ENCODE measurements around the gene GRB2. TPM values are rescaled to one million over a fixed set of nuclear protein-coding genes. Genes with fewer than 3 reads are reported as not detected.
"Not testable (repeated sequence)": the region's sequence is repeated elsewhere in the genome, so short reads cannot be mapped to it uniquely, and the experiment has no call there.

GRB2 gene
- total RNA-seq, 1 experiment from 2014 or later: 101 TPM

DNA sequence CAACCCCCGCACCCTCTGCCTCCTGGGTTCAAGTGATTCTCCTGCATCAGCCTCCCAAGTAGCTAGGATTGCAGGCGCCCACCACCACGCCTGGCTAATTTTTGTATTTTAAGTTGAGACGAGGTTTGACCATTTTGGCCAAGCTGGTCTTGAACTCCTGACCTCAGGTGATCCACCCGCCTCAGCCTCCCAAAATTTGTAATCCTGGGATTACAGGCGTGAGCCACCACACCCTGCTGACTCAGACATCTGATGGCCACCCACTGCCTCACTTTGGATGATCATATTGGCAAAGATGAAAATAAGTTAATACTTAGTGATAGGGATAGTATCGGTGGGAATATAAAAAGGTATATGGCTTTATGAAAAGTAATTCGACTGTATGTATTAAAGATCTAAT is 55.9 kb downstream of the GRB2 start:
- CTCF ChIA-PET: no interaction called here
- POLR2A ChIA-PET (ENCODE audit: low non-redundant PET): no interaction called here
- intact Hi-C loops (cut with micrococcal nuclease; ENCODE audit: unreplicated experiment): no loop called here

DNA sequence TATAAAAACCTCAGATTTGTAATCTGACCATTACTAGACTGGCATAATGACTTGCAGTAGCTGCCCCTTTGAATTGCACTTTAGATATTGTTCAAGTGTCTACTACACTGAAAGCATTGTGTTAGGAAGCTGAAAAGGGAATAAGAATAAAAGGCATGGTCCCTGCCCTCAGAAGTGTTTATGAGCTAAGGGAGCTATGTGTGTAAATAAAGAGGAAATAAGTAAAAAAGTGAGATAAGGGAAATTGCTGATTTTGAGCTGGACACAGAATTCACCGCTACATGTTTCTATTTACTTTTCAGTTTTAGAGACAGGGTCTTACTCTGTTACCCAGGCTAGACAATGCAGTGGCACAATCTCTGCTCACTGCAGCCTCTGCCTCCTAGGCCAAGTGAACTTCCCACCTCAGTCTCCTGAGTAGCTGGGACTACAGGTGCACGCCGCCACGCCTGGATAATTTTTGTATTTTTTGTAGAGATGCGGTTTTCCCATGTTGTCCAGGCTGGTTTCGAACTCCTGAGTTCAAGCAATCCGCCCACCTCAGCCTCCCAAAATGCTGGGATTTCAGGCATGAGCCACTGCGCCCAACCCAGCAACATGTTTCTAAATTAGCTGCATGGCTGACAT is 57.0 kb downstream of the GRB2 start:
- TF ChIP-seq EZH2 (IDR thresholded peaks at IDR 0.05; ENCODE audit: borderline replicate concordance, low read depth, low read length, poor library complexity, severe bottlenecking): no peak
- TF ChIP-seq, protein P1, sequence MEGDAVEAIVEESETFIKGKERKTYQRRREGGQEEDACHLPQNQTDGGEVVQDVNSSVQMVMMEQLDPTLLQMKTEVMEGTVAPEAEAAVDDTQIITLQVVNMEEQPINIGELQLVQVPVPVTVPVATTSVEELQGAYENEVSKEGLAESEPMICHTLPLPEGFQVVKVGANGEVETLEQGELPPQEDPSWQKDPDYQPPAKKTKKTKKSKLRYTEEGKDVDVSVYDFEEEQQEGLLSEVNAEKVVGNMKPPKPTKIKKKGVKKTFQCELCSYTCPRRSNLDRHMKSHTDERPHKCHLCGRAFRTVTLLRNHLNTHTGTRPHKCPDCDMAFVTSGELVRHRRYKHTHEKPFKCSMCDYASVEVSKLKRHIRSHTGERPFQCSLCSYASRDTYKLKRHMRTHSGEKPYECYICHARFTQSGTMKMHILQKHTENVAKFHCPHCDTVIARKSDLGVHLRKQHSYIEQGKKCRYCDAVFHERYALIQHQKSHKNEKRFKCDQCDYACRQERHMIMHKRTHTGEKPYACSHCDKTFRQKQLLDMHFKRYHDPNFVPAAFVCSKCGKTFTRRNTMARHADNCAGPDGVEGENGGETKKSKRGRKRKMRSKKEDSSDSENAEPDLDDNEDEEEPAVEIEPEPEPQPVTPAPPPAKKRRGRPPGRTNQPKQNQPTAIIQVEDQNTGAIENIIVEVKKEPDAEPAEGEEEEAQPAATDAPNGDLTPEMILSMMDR (conservative IDR thresholded peaks at IDR 0.05; ENCODE audit: low read depth, low read length): no peak
- ChIA-PET POLR2A (ENCODE audit: low non-redundant PET) (no interaction called here), CTCF (no interaction called here)
- Histone ChIP-seq H3K36me3 (ENCODE audit: insufficient read depth, low read length, poor library complexity, severe bottlenecking) (no peaks in the 10 kb centered on the region), H3K4me1 (ENCODE audit: insufficient read depth, low read length, poor library complexity, severe bottlenecking) (peaks cover 28% of the 10 kb centered on the region), H3K9me3 (ENCODE audit: low read depth, low read length, poor library complexity, severe bottlenecking) (no peaks in the 10 kb centered on the region), H3K27me3 (replicated peaks; ENCODE audit: insufficient read depth, low read depth, low read length, poor library complexity) (no peaks in the 10 kb centered on the region), H3K27ac (ENCODE audit: low read depth, low read length, poor library complexity, severe bottlenecking) (no peak overlapping the region), H3K4me3 (ENCODE audit: low read depth, low read length, poor library complexity, severe bottlenecking) (no peak overlapping the region)
- intact Hi-C loops (cut with micrococcal nuclease; ENCODE audit: unreplicated experiment): no loop called here
- no peak for DNase-seq (ENCODE audit: low spot score)
- BruUV-seq (replicated peaks): no TSS peak

More for the DNA sequence above, 55.9 kb downstream of the GRB2 start:
- H3K27ac ChIP-seq (ENCODE audit: low read depth, low read length, poor library complexity, severe bottlenecking): no peak overlapping the region
- peaks cover 21% of the 10 kb centered on the region for H3K4me1 ChIP-seq (ENCODE audit: insufficient read depth, low read length, poor library complexity, severe bottlenecking)
- no peaks in the 10 kb centered on the region for H3K27me3 ChIP-seq (replicated peaks; ENCODE audit: insufficient read depth, low read depth, low read length, poor library complexity)
- H3K9me3 ChIP-seq (ENCODE audit: low read depth, low read length, poor library complexity, severe bottlenecking): peaks cover 4% of the 10 kb centered on the region
- no peaks in the 10 kb centered on the region for H3K36me3 ChIP-seq (ENCODE audit: insufficient read depth, low read length, poor library complexity, severe bottlenecking)
- no peak for DNase-seq (ENCODE audit: low spot score)
- H3K4me3 ChIP-seq (ENCODE audit: low read depth, low read length, poor library complexity, severe bottlenecking): no peak overlapping the region
- BruUV-seq (replicated peaks): no TSS peak
- TF ChIP-seq, protein P1 (conservative IDR thresholded peaks at IDR 0.05; ENCODE audit: low read depth, low read length): no peak
- TF ChIP-seq EZH2 (IDR thresholded peaks at IDR 0.05; ENCODE audit: borderline replicate concordance, low read depth, low read length, poor library complexity, severe bottlenecking): no peak

DNA sequence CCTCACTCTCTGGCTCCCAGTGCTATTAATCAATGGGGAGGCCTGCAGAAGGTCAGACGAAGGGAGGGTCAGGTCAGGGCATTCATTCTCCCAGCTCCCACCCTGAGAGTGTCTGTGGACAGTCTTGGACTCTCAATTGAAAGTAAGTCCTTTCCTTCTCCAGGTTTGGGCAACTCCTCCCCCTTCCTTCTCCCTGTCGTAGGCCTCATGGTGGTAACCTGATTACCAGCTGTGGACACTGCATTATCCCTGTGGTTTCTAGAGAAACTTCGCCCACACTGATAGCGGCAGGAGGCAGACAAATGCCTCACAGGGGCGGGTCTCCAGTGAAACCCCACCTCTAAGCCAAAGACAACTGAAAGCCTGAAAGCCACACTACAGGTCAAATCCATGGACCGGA is 58.6 kb downstream of the GRB2 start:
- peak; percentile 51 for DNase-seq (ENCODE audit: low spot score)
- H3K4me1 ChIP-seq (ENCODE audit: insufficient read depth, low read length, poor library complexity, severe bottlenecking): peaks cover 36% of the 10 kb centered on the region
- TF ChIP-seq, protein P1 (conservative IDR thresholded peaks at IDR 0.05; ENCODE audit: low read depth, low read length): no peak
- no peak for TF ChIP-seq EZH2 (IDR thresholded peaks at IDR 0.05; ENCODE audit: borderline replicate concordance, low read depth, low read length, poor library complexity, severe bottlenecking)
- no peak overlapping the region for H3K4me3 ChIP-seq (ENCODE audit: low read depth, low read length, poor library complexity, severe bottlenecking)
- H3K27me3 ChIP-seq (replicated peaks; ENCODE audit: insufficient read depth, low read depth, low read length, poor library complexity): no peaks in the 10 kb centered on the region
- no TSS peak for BruUV-seq (replicated peaks)
- intact Hi-C loops (cut with micrococcal nuclease; ENCODE audit: unreplicated experiment): no loop called here
- ChIA-PET POLR2A (ENCODE audit: low non-redundant PET) (no interaction called here), CTCF (no interaction called here)
- H3K36me3 ChIP-seq (ENCODE audit: insufficient read depth, low read length, poor library complexity, severe bottlenecking): no peaks in the 10 kb centered on the region
- no peak overlapping the region for H3K27ac ChIP-seq (ENCODE audit: low read depth, low read length, poor library complexity, severe bottlenecking)
- no peaks in the 10 kb centered on the region for H3K9me3 ChIP-seq (ENCODE audit: low read depth, low read length, poor library complexity, severe bottlenecking)

DNA sequence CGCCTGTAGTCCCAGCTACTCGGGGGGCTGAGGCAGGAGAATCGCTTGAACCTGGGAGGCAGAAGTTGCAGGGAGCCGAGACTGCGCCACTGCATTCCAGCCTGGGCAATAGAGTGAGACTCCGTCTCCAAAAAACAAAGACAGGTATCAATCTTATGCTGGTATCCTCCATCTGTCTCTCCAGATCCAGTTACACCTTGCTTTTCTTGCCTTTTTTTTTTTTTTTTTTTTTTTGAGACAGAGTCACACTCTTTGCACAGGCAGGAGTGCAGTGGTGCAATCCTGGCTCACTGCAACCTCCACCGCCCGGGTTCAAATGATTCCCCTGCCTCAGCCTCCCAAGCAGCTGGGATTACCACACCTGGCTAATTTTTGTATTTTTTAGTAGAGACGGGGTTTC is 59.1 kb downstream of the GRB2 start:
- BruUV-seq (replicated peaks); H3K27ac ChIP-seq (ENCODE audit: low read depth, low read length, poor library complexity, severe bottlenecking); H3K4me3 ChIP-seq (ENCODE audit: low read depth, low read length, poor library complexity, severe bottlenecking); CTCF ChIA-PET; H3K27me3 ChIP-seq (replicated peaks; ENCODE audit: insufficient read depth, low read depth, low read length, poor library complexity); intact Hi-C loops (cut with micrococcal nuclease; ENCODE audit: unreplicated experiment); H3K36me3 ChIP-seq (ENCODE audit: insufficient read depth, low read length, poor library complexity, severe bottlenecking); DNase-seq (ENCODE audit: low spot score); H3K9me3 ChIP-seq (ENCODE audit: low read depth, low read length, poor library complexity, severe bottlenecking): not testable (repeated sequence)
- H3K4me1 ChIP-seq (ENCODE audit: insufficient read depth, low read length, poor library complexity, severe bottlenecking): peaks cover 39% of the 10 kb centered on the region
- POLR2A ChIA-PET (ENCODE audit: low non-redundant PET): interaction anchor here (0.7 kb wide), 1 partner anchor 29 kb away, joined by 3 read pairs; no protein-coding TSS in a partner anchor

Measured in A673 (cell line).